ENCODE measurements around the gene RNF213.
A peak's percentile ranks its signal among the peaks of the same experiment; 100 is the strongest.

The RNF213 gene

DNA sequence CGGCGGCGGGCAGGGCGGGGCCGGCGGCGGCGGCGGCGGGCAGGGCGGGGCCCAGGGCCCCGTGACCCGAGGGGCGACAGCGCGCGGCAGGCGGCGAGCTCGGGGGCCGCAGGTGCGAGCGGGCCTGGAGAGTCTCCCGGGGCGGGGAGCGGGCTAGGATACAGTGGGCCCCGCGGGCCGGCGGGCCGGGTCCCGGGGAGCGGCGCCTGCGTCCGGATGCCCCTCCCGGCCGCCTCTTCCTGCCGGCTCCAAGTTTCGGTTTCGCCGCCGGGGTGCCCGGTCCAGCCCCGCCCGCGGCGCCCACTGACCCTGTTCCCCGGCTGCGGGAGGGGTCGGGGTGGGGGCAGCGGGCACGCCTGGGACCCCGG is at the start of gene RNF213:
RNF213 (plus strand) TSS at position 62 of the 368 bp plus-strand sequence. CDS start 2,830 bp downstream, outside the sequence.
- no peak for DNase-seq

DNA sequence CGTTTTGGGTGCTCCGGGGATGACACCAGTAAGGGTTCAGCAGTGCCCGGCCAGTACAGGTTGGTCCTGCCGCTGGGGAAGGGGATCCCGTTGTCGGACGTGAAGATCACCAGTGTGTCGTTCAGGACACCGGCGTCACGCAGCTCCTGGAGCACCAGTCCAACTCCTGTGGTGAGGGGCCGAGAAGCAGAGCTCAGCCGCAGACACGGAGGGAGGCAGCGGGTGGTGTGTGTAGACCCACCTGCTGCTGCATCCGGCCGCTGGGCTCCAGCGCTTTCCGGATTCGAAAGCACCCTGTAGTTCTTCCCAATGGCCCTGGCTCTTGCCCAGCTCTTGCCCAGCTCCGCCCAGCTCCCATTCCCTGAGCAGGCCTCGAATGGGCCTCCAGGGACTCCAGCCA is 48.5 kb upstream of the RNF213 start:
- DNase-seq, result no peak

GRCh38 chr17:80212511-80212910 is 48.1 kb upstream of the RNF213 start:
- DNase-seq, result no peak

DNA sequence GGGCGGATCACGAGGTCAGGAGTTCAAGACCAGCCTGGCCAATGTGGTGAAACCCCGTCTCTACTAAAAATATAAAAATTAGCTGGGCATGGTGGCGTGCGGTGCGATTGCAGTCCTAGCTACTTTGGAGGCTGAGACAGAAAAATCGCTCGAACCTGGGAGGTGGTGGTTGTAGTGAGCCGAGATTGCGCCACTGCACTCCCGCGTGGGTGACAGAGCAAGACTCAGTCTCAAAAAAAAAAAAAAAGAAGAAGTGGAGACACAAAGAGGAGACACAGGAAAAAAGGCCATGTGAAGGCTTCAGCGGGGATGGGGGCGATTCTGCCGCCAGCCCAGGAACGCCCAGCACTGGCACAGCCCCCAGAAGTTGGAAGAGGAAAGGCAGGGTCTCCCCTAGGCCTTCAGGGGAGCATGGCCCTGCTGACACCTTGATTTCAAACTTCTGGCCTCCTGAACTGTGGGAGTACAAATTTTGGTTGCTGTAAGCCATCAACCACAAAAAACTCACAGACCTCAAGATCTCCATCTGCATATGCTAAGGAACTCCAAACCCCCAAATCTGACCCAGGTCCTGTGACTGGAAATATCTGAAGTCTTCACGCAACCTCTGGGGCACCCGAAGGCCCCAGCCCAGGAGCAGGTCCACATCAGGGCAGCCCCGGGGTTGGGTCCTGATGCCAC is 47.5 kb upstream of the RNF213 start:
- no peak for DNase-seq

DNA sequence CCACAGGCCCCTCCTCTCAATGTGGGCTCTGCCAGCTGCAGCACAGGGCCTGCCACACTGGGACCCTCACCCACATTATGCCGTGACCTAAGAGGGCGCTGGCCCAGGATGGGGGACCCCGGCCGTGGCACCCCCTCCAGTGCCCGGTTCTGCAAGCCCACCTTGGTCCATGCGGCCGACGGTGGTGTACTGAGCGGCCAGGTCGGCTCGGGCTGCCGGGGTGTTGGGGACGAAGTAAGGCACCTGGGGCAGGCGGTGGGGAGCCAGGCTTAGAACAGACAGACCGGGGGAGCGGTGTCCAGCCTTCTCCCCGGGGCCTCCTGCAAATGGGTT is 47.0 kb upstream of the RNF213 start:
- DNase-seq, result no peak

GRCh38 chr17:80214012-80214877 is 46.4 kb upstream of the RNF213 start:
- no peak for DNase-seq

GRCh38 chr17:80214878-80215210 is 45.8 kb upstream of the RNF213 start:
- DNase-seq, result no peak

GRCh38 chr17:80216473-80217456 is 43.9 kb upstream of the RNF213 start:
- no peak for DNase-seq

DNA sequence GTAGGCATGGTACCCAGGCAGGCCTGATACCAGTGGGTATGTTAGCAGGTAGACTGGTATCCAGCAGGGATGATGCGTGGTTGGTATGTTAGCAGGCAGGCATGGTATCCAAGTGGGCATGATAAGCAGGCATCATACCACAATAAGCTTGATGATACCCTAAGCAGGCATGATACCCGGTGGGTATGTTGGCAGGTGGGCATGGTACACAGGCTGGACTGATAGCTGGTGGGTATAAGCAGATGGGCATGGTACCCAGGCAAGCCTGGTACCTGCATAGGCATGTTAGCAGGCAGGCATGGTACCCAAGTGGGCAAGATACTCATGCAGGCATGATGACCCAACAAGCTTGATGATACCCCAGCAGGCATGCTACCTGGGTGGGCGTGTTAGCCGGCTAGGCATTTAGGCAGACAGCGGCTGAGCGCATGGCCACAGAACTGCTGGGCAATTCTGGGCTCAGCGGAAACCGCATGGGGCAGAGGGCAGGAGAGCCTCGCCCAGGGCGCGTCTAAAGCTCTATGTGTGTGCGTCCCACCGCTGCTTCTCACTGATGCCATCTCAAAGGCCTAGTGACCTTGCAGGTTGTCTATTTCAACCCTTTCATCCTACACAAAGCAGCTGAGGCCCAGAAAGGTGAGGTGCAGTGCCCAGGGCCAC is 42.8 kb upstream of the RNF213 start:
- no peak for DNase-seq

DNA sequence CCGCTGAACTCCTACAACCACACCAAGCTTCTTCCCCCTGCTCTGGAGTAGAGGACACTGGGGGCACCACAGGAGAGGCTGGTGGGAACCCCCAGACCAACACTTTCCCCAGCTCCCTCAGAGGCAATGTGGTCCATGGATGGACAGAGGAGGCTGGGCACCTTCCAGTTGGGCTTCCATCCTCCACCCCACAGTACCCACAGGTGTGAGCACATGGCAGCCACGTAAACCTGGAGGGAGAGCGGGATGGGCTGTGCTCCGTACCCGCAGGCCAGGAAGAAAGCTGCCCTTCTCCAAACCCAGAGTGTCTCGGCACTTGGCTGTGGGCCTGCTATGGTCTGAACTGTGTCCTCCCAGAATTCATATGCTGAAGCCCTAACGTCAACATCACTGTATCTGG is 42.3 kb upstream of the RNF213 start:
- DNase-seq, result no peak

GRCh38 chr17:80219013-80219762 is 41.5 kb upstream of the RNF213 start:
- DNase-seq, result peak; percentile 92

- no peak for DNase-seq
These were observed 40.9 kb upstream of the RNF213 start for GRCh38 chr17:80219763-80220053.

DNA sequence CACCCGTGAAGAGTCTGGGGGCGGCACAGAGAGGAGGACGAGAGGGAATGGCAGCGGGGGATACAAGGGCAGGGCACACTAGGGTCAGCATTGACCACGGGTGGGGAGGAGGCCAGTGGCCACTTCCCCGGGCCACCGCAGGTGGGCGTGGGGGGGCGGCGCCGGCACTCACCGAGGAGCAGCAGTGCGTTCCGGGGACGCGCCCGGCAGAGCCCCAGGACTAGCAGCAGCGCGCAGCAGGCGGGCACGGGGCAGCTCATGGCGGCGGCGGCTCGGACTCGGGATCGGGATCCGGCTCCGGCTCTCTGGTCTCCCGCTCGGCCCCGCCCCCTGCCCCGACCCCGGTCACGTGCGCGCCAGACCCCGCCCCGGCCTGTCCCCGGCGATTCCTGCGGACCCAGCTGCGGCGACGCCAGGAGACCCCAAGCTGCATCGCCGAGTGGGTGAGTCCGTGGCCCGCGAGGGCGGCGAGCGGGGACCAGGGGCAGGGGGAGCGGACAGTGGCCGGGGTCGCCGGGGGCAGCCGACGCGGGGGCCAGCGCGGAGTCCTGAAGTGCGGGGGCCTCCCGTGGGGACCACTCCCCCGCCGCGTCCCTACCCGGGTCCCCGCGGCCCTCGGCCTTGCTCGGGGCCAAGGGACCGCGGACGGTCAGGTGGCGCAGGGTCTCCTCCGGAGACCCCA is 40.5 kb upstream of the RNF213 start, which contains the start of the genes SGSH and SLC26A11:
SGSH (minus strand) TSS at position 280 of the 682 bp plus-strand sequence; CDS start at position 260, 20 bp downstream.
SLC26A11 (plus strand) TSS at position 374 of the 682 bp plus-strand sequence. CDS start 1,134 bp downstream, outside the sequence.
- peak; percentile 35 for DNase-seq

DNA sequence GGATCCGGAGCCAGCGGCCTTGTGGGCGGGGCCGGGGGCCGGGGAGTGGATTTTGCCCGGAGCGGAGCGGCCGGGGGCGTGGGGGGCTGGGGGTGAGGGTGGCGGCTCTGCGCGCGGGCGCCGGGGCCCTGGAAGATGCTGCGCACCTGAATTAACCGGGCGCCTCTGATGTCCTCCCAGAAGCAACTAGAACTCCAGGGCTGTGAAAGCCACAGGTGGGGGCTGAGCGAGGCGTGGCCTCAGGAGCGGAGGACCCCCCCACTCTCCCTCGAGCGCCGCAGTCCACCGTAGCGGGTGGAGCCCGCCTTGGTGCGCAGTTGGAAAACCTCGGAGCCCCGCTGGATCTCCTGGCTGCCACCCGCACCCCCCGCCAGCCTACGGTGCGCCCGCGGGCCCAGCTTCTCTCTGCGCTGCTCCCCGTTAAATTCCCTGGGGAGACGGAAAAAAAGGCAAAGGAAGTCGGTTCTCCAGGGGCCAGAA is 39.9 kb upstream of the RNF213 start:
- no peak for DNase-seq

GRCh38 chr17:80221351-80222105 is 39.1 kb upstream of the RNF213 start:
- DNase-seq, result no peak

- DNase-seq, result no peak
These were observed 38.1 kb upstream of the RNF213 start for GRCh38 chr17:80222376-80223141.

DNA sequence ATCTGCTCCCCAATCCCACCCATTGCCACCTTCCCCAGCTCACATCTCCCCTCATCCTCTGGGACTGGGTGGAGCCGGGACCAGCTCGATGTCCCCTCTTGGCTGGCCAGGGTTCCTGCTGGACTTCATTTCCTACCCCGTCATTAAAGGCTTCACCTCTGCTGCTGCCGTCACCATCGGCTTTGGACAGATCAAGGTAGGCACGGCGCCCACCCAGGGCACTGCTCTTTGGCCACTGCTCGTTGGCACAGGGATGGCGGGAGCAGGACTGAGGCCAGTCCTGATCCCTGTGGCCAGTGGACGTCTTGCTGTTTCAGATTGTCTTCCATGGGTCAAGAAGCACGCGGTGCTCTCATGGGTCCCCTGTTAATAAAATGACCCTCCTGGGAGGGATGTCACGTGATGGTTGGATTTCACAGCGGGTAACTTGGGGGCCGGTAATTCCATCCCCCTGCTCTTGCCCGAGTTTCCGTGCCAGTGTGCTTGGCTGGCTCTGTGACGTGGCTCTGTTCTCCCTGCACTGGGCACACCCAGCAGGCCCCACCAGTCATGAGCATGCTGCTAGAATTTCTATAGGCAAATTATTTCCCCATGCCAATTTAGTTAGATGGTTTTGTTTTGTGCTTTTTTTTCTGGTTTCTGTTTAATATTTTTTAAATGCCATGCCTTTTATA is 37.4 kb upstream of the RNF213 start:
- no peak for DNase-seq

- no peak for DNase-seq
These were observed 36.7 kb upstream of the RNF213 start for GRCh38 chr17:80223838-80224497.
